ENCODE data around the gene ZBTB5.
"Not testable (repeated sequence)": the region's sequence is repeated elsewhere in the genome, so short reads cannot be mapped to it uniquely, and the experiment has no call there.

ZBTB5 gene, protein sequence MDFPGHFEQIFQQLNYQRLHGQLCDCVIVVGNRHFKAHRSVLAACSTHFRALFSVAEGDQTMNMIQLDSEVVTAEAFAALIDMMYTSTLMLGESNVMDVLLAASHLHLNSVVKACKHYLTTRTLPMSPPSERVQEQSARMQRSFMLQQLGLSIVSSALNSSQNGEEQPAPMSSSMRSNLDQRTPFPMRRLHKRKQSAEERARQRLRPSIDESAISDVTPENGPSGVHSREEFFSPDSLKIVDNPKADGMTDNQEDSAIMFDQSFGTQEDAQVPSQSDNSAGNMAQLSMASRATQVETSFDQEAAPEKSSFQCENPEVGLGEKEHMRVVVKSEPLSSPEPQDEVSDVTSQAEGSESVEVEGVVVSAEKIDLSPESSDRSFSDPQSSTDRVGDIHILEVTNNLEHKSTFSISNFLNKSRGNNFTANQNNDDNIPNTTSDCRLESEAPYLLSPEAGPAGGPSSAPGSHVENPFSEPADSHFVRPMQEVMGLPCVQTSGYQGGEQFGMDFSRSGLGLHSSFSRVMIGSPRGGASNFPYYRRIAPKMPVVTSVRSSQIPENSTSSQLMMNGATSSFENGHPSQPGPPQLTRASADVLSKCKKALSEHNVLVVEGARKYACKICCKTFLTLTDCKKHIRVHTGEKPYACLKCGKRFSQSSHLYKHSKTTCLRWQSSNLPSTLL

DNA sequence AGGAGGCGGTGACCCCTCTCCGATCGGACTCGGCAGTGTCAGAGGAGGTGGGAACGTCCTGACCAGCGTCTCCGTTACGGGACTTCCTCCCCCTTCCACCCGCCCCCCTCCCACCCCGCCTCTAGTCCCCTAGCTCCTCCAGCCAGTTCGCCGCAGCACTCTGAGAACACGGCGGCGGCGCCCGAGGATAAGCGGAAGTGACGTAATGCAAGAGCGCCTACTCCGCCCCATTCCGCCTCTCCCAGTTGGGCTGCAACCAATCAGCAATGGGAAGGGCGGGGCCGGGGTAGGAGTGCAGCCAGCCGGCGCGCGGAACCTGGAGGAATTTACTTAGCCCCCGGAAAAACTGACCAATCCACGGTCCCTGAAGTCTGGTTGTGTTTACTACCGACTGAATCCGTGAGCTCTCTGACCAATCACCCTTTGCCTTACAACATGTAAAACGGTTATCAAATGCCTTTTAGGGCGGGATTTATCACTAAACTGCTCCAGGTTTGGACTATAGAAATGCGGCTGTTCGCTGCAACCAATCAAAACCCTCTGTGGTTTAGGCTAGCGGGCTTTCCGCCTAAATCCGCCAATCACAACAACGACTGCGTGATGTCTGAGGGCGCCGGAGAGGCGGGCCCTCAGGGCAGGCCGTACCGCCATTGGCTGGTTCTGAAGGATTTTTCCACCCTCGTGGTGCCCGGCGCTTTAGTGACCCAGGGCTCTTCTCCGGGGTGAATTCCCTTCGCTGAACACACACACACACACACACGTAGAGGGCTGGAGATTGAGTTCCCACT is at the start of gene ZBTB5:
TSS of gene ZBTB5 (minus strand) at position 202 of the 788 bp plus-strand sequence. CDS start 22,899 bp downstream, outside the sequence.
- peak; percentile 99 for DNase-seq (ENCODE audit: low read depth)

- DNase-seq (ENCODE audit: low read depth): no peak
These were observed 49.7 kb upstream of the ZBTB5 start for GRCh38 chr9:37514999-37515398.

DNA sequence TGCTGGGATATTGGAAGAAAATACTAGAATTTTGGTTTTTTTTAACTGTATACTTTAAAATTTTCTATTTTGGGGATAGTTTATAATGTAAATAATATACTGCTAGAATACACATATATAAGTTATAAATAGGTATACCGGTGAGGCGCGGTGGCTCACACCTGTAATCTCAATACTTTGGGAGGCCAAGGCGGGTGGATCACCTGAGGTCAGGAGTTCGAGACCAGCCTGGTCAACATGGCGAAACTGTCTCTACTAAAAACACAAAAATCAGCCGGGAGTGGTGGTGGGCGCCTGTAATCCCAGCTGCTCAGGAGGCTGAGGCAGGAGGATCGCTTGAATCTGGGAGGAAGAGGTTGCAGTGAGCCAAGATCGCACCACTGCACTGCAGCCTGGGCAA is 49.2 kb upstream of the ZBTB5 start:
- DNase-seq (ENCODE audit: low read depth): not testable (repeated sequence)

DNA sequence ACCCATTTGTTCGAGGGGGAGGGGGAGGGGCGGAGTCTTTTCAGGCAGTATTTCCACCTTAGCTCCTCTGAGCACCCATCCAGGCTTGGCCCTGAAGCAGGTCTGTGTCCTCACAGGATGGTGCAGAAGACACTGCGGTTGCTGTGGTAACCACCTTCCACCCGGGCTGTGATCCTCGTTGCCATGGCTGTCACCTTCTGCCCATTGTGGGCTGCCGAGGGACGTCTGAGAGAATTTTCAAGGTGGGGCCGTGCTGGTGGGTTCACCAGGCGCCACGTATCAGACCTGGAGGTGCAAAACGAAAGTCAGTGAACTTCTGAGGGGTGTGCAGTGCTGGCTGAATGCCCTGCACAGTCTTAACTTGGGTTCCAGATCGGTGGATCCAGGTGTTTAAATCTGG is 47.2 kb upstream of the ZBTB5 start:
- no peak for DNase-seq (ENCODE audit: low read depth)

DNA sequence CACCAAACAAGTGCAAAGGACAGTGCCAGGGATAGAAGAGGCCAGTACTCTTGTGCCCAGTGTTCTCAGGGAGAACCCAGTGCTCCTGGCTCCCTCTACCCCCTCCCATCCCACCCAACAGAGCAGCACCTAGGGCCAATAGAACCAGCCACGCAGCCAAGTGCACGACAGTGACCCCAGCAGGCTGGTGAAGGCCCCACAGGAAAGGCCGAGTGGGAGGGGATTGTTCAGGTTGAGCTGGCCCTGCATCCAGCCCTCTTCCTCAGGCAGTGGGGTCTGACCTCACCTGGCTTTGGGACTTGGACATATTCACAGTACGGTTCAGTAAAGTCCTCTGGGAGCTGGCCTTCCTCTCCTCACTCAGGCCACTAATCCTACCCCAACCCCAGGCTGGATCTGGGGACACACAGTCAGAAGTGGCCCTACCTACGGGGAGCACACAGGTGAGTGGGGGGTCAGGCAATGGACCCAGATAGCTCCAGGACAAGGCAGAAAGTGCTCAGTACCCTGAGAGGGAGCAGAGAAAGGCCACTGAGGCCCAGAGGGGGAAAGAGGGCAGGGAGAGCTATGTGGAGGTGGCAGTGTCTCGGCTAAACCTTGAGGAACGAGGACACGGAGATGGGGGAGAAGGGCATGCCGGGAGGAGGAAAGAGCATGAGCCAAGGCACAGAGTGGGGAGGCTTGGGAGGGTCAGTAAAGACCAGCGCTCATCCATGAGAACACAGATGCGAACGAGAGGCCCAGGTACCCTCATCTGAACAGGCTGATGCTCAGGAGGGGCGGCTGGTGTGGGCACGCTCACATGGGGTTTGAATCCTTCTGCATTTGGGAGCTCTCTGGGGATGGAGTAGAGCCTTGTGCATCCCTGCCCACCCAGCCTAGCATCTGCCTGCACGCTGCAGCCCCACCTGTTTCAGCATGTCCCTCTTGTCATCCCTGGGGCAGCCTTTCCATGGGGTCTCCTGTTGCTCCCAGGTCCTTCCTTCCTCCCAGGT is 46.1 kb upstream of the ZBTB5 start:
- DNase-seq (ENCODE audit: low read depth): no peak

DNA sequence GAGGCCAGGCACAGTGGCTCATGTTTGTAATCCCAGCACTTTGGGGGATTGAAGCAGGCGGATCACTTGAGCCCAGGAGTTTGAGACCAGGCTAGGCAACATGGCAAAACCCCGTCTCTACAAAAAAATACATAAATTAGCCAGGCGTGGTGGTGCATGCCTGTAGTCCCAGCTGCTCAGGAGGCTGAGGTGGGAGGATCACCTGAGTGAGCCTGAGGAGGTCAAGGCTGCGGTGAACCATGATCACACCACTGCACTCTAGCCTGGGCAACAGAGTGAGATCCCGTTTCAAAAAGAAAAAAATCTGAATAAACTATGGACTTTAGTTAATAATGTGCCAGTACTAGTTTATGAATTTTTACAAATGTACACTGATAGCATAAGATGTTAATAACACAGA is 44.8 kb upstream of the ZBTB5 start:
- DNase-seq (ENCODE audit: low read depth): not testable (repeated sequence)

DNA sequence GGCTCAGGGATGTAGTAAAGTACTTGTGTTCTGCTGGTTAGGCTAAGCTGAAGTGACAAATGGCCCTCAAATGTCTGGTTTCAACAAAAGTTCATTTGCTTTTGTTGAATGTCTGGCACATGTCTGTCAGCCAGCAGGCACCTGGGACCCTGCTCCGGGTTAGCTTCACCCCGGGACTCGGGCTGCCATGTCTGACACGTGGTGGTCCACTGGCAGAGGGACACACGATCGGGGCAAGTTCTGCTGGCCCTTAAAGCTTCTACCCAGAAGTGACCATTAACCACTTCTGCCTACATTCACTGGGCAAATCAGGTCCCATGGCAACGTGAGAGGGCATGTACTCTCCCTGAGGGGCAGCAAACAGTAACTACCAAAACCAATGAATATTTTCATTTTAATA is 44.3 kb upstream of the ZBTB5 start:
- DNase-seq (ENCODE audit: low read depth): no peak

DNA sequence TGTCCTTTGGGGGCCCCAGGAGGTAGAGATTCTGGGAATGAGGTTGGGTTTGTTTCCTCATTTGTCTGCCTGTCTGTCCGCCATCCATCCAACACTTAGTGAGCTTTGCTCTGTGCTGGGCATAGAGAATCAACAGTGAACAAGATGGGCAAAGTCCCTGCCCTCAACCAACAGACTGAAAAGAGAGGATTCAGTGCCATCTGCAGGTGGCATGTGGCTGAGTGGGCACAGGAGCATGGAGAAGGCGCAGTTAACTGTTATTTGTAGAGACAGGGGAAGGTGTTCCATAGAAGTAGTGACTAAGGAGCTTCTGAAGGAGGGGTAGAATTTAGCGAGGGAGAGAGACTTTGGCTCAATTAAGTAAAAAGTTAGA is 43.6 kb upstream of the ZBTB5 start:
- no peak for DNase-seq (ENCODE audit: low read depth)

DNA sequence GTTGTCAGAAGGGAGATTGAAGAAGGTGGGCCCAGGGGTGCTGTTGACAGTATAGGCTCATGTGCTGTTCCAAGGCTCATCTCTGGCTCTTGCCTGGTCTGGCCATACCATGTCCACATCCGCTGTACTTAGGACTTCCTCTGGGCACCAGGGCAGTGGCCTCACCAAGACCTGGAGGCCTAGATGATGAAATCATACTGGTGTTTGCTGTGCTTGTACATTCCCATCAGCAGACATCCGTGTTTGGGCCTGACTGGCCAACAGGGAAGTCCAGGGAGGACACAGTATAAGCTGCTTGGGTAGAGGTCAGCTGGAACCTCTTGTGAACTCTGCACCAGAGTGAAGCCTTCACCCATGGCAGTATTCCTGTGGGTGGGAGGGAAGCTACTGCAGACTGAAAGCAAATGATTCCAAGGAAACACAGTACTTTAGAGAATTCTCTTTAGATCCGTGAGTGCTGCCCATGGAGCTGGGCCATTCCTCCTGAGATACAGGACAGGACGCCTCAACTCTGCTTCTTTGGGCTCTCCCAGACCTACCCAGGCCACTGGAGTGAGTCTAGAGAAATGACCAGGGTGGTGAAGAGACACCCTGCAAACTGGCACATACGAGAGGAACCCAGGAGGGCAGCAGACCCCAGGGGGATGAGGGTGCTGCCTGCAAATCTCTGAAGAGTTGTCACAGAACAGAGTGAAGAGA is 43.0 kb upstream of the ZBTB5 start:
- DNase-seq (ENCODE audit: low read depth): no peak

- DNase-seq (ENCODE audit: low read depth): no peak
These were observed 42.4 kb upstream of the ZBTB5 start for GRCh38 chr9:37507566-37508134.

DNA sequence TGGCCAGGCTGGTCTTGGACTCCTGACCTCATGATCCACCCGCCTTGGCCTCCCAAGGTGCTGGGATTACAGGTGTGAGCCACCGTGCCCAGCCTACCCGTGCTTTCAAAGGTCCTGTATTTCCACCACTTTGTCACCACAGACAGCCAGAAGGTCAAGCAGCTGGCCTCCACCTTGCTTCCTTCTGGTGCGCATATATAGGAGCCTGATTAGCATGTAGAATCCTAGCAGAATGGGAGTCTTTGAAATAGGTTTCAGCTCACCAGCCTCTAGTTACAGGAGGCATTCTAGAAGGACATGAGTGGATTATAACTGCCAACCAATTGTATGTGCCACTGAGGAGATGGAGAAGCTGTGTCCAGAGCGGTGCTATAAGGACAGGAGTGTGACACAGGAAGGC is 39.4 kb upstream of the ZBTB5 start:
- no peak for DNase-seq (ENCODE audit: low read depth)

DNA sequence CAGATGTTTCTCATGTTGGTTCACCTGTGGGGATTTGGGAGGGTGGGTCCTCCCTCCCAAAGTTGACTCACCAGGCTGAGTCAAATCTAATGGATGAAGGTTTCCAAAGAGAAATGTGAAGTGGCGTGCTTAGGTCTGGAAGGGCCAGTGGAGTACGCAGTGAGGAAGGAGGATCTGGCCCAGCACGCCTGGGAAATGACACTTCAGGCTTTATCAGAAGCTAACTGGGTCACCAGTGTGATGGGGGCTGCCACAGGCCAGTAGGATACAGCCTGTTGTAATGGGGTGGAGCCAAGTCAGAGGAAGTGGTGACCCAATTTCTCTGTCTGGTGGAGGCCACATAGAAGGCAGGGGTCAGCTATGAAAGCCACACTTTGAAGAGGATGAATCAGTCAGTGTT is 38.5 kb upstream of the ZBTB5 start:
- DNase-seq (ENCODE audit: low read depth): no peak

DNA sequence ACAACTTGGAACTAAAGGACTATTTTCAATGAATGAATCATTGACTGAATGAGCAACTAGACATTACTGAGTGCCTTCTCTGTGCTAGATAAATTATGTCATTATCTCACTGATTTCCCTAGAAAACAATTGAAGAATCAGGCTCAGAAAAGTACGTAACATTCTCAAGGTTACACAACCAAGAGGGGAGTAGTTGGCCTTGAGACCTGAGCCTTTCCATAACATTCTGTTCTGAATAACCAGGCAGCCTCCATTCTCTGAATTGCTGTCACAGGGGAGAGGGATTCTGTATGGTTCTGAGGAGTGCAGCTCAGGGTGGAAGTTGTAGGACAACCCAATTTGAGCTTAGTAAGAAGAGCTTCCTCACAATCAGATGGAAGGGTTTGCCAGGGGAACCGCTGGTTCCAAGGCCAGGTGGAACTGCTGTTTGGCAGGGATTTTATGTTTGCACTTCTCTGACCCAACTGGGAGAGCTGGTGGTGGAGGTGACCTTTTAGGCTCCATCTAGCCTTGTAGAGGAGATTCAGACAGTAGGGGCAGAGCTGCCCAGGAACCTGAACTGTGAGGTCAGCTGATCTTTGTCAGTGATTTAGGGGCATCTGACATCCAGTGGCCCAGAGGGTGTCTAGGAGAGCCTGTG is 36.8 kb upstream of the ZBTB5 start:
- DNase-seq (ENCODE audit: low read depth): no peak

DNA sequence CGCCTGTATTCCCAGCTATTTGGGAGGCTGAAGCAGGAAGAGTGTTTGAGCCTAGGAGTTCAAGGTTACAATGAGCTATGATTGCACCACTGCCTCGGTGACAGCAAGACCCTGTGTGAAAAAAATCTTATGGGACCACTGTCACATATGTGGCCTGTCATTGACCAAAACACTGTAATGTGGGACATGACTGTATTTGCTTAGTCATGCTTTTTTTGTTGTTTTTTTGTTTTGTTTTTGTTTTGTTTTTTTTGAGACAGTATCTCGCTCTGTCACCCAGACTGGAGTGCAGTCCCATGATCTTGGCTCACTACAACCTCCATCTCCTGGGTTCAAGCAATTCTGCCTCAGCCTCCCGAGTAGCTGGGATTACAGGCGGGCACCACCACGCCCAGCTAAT is 34.0 kb upstream of the ZBTB5 start:
- no peak for DNase-seq (ENCODE audit: low read depth)

DNA sequence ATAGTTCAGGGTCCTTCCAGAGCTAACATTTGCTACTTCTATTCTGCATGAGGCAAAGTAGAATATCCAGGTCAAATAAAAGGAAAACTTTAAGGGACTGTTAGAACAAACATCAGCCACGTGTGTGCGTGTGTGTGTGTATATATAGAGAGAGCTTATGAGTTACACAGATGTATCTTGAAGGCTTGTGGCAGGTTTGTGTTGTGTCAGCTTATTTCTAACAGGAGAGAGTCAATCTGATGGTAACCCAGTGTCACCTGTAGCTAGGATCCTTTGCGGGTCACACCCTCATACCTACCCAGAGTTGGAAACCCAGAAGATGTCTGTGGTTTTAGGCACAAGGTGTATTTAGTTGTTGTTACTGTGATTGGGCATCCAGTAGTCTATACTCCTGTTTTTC is 33.2 kb upstream of the ZBTB5 start:
- no peak for DNase-seq (ENCODE audit: low read depth)

- no peak for DNase-seq (ENCODE audit: low read depth)
These were observed 32.1 kb upstream of the ZBTB5 start for GRCh38 chr9:37497320-37497719.

DNA sequence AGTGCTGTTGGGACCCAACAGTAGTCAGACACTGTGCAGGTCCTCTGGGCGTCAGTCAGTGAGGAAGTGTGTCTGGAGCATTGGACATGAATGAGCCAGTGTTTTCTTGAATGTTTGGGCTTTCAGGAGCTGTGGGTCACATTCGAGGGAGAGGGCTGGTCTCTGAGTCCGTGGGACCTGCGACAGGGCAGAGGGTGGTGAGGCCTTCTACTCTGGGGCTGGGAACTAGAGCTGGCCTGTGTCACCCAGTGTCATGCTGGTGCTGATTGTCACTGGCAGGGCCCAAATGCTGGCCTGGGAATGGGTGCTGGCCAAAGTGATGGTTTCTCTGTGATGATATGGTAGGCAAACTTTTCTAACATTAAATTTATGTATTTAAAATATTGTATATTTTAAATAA is 30.8 kb upstream of the ZBTB5 start:
- no peak for DNase-seq (ENCODE audit: low read depth)

DNA sequence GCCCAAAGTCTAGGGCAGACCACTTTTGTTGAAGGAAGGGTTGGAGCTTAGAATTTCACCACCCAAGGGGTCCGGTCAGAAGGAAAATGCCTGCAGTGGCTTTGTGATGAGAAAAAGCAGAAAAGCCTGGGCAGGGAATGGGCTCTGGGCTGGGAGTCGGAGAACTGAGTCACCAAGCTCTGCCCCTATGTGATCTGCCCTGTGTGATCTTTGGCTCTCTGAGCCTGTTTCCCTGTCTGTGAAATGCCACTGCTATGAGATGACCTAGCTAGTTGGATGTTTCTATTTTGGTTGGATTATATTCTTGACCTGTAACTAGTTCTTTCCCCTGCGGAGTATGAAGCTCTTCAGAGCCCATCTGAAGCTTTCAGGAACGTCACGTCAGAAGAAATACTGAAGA is 30.3 kb upstream of the ZBTB5 start:
- DNase-seq (ENCODE audit: low read depth): no peak

DNA sequence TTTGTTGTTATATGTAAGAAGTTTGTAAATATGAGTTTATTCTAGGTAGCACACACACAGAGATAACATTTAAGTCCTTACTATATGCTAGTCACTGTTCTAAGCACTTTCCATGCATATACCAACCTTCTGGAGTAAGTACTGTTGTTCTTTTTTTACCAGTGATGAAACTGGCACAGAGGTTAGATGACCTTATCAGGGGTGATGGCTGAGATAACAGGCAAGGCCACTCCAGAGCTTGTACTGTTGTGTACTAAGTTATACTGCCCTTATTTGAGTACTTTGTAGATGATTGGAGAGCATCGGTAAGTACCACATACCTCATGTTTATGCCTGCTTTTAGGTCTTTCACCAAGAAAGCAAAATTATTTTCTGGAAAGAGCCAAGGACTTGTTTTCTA is 26.7 kb upstream of the ZBTB5 start:
- no peak for DNase-seq (ENCODE audit: low read depth)

Measured in HS-5 (cell line).